Muscle layer of colon (tissue), 2 donors: ENCODE data around the gene CMIP.
"Not testable (repeated sequence)": the region's sequence is repeated elsewhere in the genome, so short reads cannot be mapped to it uniquely, and the experiment has no call there.

Experiments used
- H3K27ac ChIP-seq: one replicate; pipeline ENCODE4 v1.7.0; 2013; ENCODE audit warnings: low read depth, mild to moderate bottlenecking, low read length, moderate library complexity
- H3K27me3 ChIP-seq, 2 donors: one replicate each; pipeline ENCODE4 v1.7.0; 2013; ENCODE audit warnings: low read length in 2 of 2, mild to moderate bottlenecking in 2 of 2; ENCODE audit not compliant: insufficient read depth in 2 of 2, control insufficient read depth in 1 of 2
- H3K36me3 ChIP-seq: one replicate; pipeline ENCODE4 v1.7.0; 2013; ENCODE audit warnings: mild to moderate bottlenecking, low read length; ENCODE audit not compliant: insufficient read depth
- H3K4me1 ChIP-seq: one replicate; pipeline ENCODE4 v1.7.0; 2013; ENCODE audit warnings: mild to moderate bottlenecking, low read length; ENCODE audit not compliant: insufficient read depth
- H3K4me3 ChIP-seq, 2 donors: one replicate each; pipeline ENCODE4 v1.7.0; 2013; ENCODE audit warnings: low read length in 2 of 2, low read depth in 1 of 2, mild to moderate bottlenecking in 1 of 2, moderate library complexity in 1 of 2
- H3K9ac ChIP-seq: one replicate; pipeline ENCODE4 v1.7.0; 2013; ENCODE audit warnings: low read length
- H3K9me3 ChIP-seq: one replicate; pipeline ENCODE4 v1.7.0; 2013; ENCODE audit warnings: mild to moderate bottlenecking, low read length
- donor health status: abdominal sarcoma.
- donor health status: Adenocarcinoma of cecum.

The CMIP gene

GRCh38 chr16:81684242-81684837 lies 239.7 kb downstream of the CMIP start:
- H3K9ac ChIP-seq: no peak overlapping the region
- H3K4me3 ChIP-seq: no peak overlapping the region
- H3K27ac ChIP-seq: no peak overlapping the region
- no peaks in the 10 kb centered on the region for H3K9me3 ChIP-seq
- peaks cover 18% of the 10 kb centered on the region for H3K4me1 ChIP-seq
- H3K36me3 ChIP-seq: peaks cover 14% of the 10 kb centered on the region
- no peaks in the 10 kb centered on the region for H3K27me3 ChIP-seq

GRCh38 chr16:81684901-81685300 lies 240.3 kb downstream of the CMIP start:
- no peak overlapping the region for H3K9ac ChIP-seq
- peaks cover 12% of the 10 kb centered on the region for H3K4me1 ChIP-seq
- no peaks in the 10 kb centered on the region for H3K9me3 ChIP-seq
- H3K36me3 ChIP-seq: peaks cover 10% of the 10 kb centered on the region
- no peak overlapping the region for H3K27ac ChIP-seq
- H3K4me3 ChIP-seq: no peak overlapping the region
- no peaks in the 10 kb centered on the region for H3K27me3 ChIP-seq

GRCh38 chr16:81686391-81687130 lies 242.0 kb downstream of the CMIP start:
- no peak overlapping the region for H3K9ac ChIP-seq
- no peaks in the 10 kb centered on the region for H3K36me3 ChIP-seq
- no peak overlapping the region for H3K27ac ChIP-seq
- no peaks in the 10 kb centered on the region for H3K4me1 ChIP-seq
- H3K9me3 ChIP-seq: no peaks in the 10 kb centered on the region
- no peaks in the 10 kb centered on the region for H3K27me3 ChIP-seq
- H3K4me3 ChIP-seq: no peak overlapping the region

- H3K27me3 ChIP-seq: no peaks in the 10 kb centered on the region
- peaks cover 3% of the 10 kb centered on the region for H3K4me1 ChIP-seq
- no peak overlapping the region for H3K4me3 ChIP-seq
- peaks cover 3% of the 10 kb centered on the region for H3K36me3 ChIP-seq
- H3K9me3 ChIP-seq: no peaks in the 10 kb centered on the region
- no peak overlapping the region for H3K27ac ChIP-seq
- H3K9ac ChIP-seq: no peak overlapping the region
Measured at GRCh38 chr16:81687131-81687456, 242.5 kb downstream of the CMIP start.

GRCh38 chr16:81688182-81688581 lies 243.6 kb downstream of the CMIP start:
- Histone ChIP-seq H3K4me3 (no peak overlapping the region), H3K36me3 (peaks cover 14% of the 10 kb centered on the region), H3K27me3 (no peaks in the 10 kb centered on the region), H3K27ac (no peak overlapping the region), H3K9me3 (no peaks in the 10 kb centered on the region), H3K4me1 (peaks cover 14% of the 10 kb centered on the region), H3K9ac (no peak overlapping the region)

GRCh38 chr16:81688839-81689238 lies 244.2 kb downstream of the CMIP start:
- not testable (repeated sequence) for H3K9ac ChIP-seq, H3K4me3 ChIP-seq, H3K27ac ChIP-seq, H3K9me3 ChIP-seq, H3K27me3 ChIP-seq
- H3K36me3 ChIP-seq: peaks cover 16% of the 10 kb centered on the region
- peaks cover 20% of the 10 kb centered on the region for H3K4me1 ChIP-seq

GRCh38 chr16:81692021-81692420 lies 247.4 kb downstream of the CMIP start:
- no peaks in the 10 kb centered on the region for H3K9me3 ChIP-seq
- peak overlapping the region; percentile 64 for H3K27ac ChIP-seq
- no peak overlapping the region for H3K4me3 ChIP-seq
- peaks cover 27% of the 10 kb centered on the region for H3K36me3 ChIP-seq
- H3K27me3 ChIP-seq: no peaks in the 10 kb centered on the region
- H3K4me1 ChIP-seq: peaks cover 42% of the 10 kb centered on the region
- H3K9ac ChIP-seq: no peak overlapping the region

GRCh38 chr16:81692571-81692970 lies 248.0 kb downstream of the CMIP start:
- Histone ChIP-seq H3K36me3 (peaks cover 28% of the 10 kb centered on the region), H3K4me1 (peaks cover 42% of the 10 kb centered on the region), H3K4me3 (no peak overlapping the region), H3K27ac (peak overlapping the region; percentile 64), H3K27me3 (no peaks in the 10 kb centered on the region), H3K9ac (no peak overlapping the region), H3K9me3 (no peaks in the 10 kb centered on the region)

- Histone ChIP-seq H3K27ac (peak overlapping the region; percentile 64), H3K4me1 (peaks cover 42% of the 10 kb centered on the region), H3K27me3 (no peaks in the 10 kb centered on the region), H3K9me3 (no peaks in the 10 kb centered on the region), H3K9ac (no peak overlapping the region), H3K36me3 (peaks cover 29% of the 10 kb centered on the region), H3K4me3 (no peak overlapping the region)
Measured at GRCh38 chr16:81693041-81693743, 248.6 kb downstream of the CMIP start.

- H3K4me1 ChIP-seq: peaks cover 42% of the 10 kb centered on the region
- peak overlapping the region; percentile 64 for H3K27ac ChIP-seq
- H3K27me3 ChIP-seq: no peaks in the 10 kb centered on the region
- H3K9me3 ChIP-seq: no peaks in the 10 kb centered on the region
- H3K4me3 ChIP-seq: no peak overlapping the region
- peaks cover 36% of the 10 kb centered on the region for H3K36me3 ChIP-seq
- peak overlapping the region; percentile 52 for H3K9ac ChIP-seq
Measured at GRCh38 chr16:81693744-81694303, 249.2 kb downstream of the CMIP start.

- peaks cover 42% of the 10 kb centered on the region for H3K4me1 ChIP-seq
- no peaks in the 10 kb centered on the region for H3K9me3 ChIP-seq
- peak overlapping the region; percentile 52 for H3K9ac ChIP-seq
- H3K27ac ChIP-seq: peak overlapping the region; percentile 64
- no peaks in the 10 kb centered on the region for H3K27me3 ChIP-seq
- H3K4me3 ChIP-seq: no peak overlapping the region
- H3K36me3 ChIP-seq: peaks cover 42% of the 10 kb centered on the region
Measured at GRCh38 chr16:81694494-81695280, 250.1 kb downstream of the CMIP start.
